HUES64 (cell line): ENCODE data around the gene EPB41L3.

Experiments
- H3K27ac ChIP-seq: 2 replicates; pipeline ENCODE4 v1.7.0; 2013; ENCODE audit warnings: low read depth, low read length, inconsistent platforms
- H3K27me3 ChIP-seq: 2 replicates; pipeline ENCODE4 v1.6.1; 2013; ENCODE audit warnings: mild to moderate bottlenecking, low read length; ENCODE audit not compliant: insufficient read depth
- H3K36me3 ChIP-seq: 2 replicates; pipeline ENCODE4 v1.6.1; 2013; ENCODE audit warnings: mild to moderate bottlenecking, low read length; ENCODE audit not compliant: insufficient read depth
- H3K4me1 ChIP-seq: 2 replicates; pipeline ENCODE4 v1.6.1; 2013; ENCODE audit warnings: mild to moderate bottlenecking, low read length, moderate library complexity; ENCODE audit not compliant: insufficient read depth
- H3K4me3 ChIP-seq: 2 replicates; pipeline ENCODE4 v1.5.1; 2013; ENCODE audit warnings: mild to moderate bottlenecking, low read length, moderate library complexity
- H3K9ac ChIP-seq: 2 replicates; pipeline ENCODE4 v1.6.1; 2013; ENCODE audit warnings: mild to moderate bottlenecking, low read depth, low read length
- H3K9me3 ChIP-seq: 2 replicates; pipeline ENCODE4 v1.6.1; 2013; ENCODE audit warnings: low read depth, low read length; ENCODE audit not compliant: insufficient read depth
- WGBS: fragments of 150-250, 120-280 bp; methylation state at CpG from one replicate; pipeline ENCODE4 v1.1.7; 2013; ENCODE audit warnings: missing lambda C conversion rate; 5-methylcytosine and 5-hydroxymethylcytosine counted together

EPB41L3 gene

DNA sequence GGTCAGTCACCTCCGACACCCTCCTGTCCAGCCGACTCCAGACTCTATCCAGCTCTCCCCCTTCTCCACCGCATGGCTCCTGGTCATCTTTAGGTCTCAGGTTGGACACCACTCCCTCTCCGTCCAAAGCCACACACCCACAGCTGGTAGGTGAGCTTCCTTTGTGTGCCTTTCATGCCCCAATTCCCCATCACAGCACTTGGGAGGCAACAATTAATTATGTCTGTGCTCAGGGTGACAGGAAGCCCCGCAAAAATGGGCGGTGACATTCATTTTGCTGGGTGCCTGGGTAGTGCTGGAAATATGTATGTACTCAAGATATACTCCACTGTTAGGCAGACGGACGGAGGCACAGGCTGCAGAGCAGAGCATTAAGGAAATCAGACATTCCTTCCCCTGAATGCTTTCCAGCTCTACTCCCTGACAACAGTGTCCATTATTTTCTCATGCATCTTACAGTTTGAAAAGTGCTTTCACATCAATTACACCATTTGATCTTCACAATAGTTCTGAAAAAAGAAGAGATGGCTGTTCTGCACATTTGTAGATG, 13.1 kb downstream of the EPB41L3 start:
- Histone ChIP-seq H3K27ac (no peak overlapping the region), H3K36me3 (no peaks in the 10 kb centered on the region), H3K4me3 (no peak overlapping the region), H3K27me3 (no peaks in the 10 kb centered on the region), H3K4me1 (peaks cover 7% of the 10 kb centered on the region), H3K9ac (no peak overlapping the region), H3K9me3 (no peaks in the 10 kb centered on the region)
- 94% methylated on average over 8 of the region's 8 CpGs for WGBS

DNA sequence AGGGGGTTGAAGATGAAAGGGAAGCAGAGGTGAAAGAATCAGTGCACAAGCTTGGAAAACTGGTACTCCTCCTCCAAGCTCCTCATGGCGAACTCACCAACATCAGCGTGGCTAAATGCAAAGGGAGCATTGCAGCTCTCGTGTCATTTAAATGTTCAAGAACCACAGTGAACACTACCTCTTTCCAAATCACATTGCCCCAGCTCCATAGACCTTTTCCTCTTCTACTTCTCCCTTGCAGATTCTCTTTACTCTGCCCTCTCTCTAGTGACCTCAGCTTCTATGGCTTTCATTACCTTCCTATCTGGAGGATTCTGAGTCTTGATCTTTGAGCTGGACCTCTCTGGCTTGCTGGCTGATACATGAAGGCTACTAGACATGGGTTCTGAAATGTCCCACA, 14.3 kb downstream of the EPB41L3 start:
- Histone ChIP-seq H3K27me3 (no peaks in the 10 kb centered on the region), H3K36me3 (no peaks in the 10 kb centered on the region), H3K4me1 (peaks cover 7% of the 10 kb centered on the region), H3K9ac (no peak overlapping the region), H3K27ac (no peak overlapping the region), H3K9me3 (no peaks in the 10 kb centered on the region), H3K4me3 (no peak overlapping the region)
- WGBS, result 84% methylated on average over 3 of the region's 3 CpGs

DNA sequence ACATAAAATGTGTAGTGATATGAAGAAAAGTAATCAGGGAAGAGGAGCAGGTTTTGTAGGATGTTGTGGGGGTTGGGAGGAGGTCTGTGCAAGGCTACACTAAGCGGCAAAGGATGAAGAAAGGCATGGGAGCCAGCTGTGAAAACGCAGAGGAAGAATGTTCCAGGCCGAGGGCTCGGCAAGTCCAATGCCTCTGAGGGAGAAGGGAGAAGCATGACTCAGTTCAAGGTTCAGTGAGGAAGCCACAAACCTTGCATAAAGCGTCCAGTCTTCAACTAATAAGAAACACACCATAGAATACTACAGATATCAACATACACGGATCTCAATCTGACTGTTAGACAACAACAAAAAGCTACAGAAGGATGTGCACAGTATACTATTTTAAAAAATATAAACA, 16.2 kb downstream of the EPB41L3 start:
- WGBS, result 57% methylated on average over 6 of the region's 6 CpGs
- no peak overlapping the region for H3K4me3 ChIP-seq
- H3K36me3 ChIP-seq, result no peaks in the 10 kb centered on the region
- H3K27ac ChIP-seq, result no peak overlapping the region
- H3K9ac ChIP-seq, result no peak overlapping the region
- no peaks in the 10 kb centered on the region for H3K9me3 ChIP-seq
- H3K4me1 ChIP-seq, result peaks cover 7% of the 10 kb centered on the region
- H3K27me3 ChIP-seq, result no peaks in the 10 kb centered on the region

DNA sequence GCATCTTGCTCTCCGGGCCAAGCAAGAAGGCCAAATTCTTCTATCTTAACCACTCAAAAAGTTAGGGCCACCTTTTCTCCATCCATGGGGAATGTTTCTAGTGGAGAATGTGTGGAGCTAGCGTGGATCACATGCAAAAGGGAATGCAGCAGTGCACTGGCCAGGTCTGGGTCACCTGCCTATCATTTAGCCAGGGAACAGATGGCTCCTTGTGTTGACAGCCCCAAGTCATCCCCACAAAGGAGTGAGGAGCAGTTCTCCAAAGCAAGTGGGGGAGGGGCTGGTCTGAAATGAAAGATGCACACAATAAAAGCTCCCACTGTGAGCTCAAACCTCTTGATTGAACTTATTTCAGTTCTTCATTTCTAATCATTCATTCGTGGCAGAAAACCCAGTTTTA, 19.1 kb downstream of the EPB41L3 start:
- H3K36me3 ChIP-seq, result no peaks in the 10 kb centered on the region
- no peaks in the 10 kb centered on the region for H3K27me3 ChIP-seq
- 59% methylated on average over 3 of the region's 3 CpGs for WGBS
- H3K9ac ChIP-seq, result no peak overlapping the region
- H3K27ac ChIP-seq, result no peak overlapping the region
- peaks cover 7% of the 10 kb centered on the region for H3K4me1 ChIP-seq
- no peak overlapping the region for H3K4me3 ChIP-seq
- no peaks in the 10 kb centered on the region for H3K9me3 ChIP-seq

DNA sequence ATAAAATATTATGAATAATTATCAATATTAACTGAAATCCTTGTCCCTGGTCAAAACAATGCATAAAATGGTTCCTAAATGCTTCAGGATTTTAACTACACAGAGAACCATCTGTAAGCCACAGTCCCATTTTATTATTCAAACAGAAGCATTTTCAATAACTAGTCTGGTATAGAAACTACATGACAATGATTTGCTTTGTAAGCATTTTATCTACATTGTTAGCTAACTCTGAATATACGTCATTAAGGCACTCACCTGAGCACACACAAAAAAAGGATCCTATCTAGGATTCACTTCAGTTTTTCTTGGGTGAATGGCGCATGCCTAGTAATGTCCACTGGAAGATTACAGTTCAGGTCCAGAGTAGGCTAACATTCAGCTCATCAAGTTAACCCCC, 22.8 kb downstream of the EPB41L3 start:
- Histone ChIP-seq H3K9me3 (no peaks in the 10 kb centered on the region), H3K9ac (no peak overlapping the region), H3K27ac (no peak overlapping the region), H3K36me3 (no peaks in the 10 kb centered on the region), H3K4me3 (no peak overlapping the region), H3K4me1 (no peaks in the 10 kb centered on the region), H3K27me3 (no peaks in the 10 kb centered on the region)
- 99% methylated on average over 2 of the region's 2 CpGs for WGBS

DNA sequence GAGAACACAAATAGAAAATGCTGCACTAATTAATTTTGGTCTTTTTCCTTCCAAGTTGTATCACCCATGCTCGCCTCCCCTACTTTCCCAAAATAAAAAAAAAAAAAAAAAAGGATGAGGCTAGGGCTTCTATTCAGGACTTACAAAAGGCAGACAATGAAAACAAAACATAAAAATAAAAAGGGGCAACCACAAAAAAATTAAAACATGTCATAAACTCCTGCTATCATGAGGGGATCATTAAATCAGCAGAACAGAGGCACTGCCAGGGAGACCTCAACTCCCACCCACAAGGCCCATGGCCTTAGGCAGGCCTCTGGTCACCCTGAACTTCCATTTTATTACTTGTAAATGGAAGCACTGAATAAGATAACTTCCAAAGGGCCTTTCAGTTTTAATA, 23.3 kb downstream of the EPB41L3 start:
- H3K4me3 ChIP-seq, result no peak overlapping the region
- H3K27me3 ChIP-seq, result no peaks in the 10 kb centered on the region
- no peak overlapping the region for H3K9ac ChIP-seq
- WGBS, result no CpG with 5 or more reads among the region's 1 CpG
- no peaks in the 10 kb centered on the region for H3K36me3 ChIP-seq
- no peaks in the 10 kb centered on the region for H3K9me3 ChIP-seq
- H3K4me1 ChIP-seq, result no peaks in the 10 kb centered on the region
- no peak overlapping the region for H3K27ac ChIP-seq

DNA sequence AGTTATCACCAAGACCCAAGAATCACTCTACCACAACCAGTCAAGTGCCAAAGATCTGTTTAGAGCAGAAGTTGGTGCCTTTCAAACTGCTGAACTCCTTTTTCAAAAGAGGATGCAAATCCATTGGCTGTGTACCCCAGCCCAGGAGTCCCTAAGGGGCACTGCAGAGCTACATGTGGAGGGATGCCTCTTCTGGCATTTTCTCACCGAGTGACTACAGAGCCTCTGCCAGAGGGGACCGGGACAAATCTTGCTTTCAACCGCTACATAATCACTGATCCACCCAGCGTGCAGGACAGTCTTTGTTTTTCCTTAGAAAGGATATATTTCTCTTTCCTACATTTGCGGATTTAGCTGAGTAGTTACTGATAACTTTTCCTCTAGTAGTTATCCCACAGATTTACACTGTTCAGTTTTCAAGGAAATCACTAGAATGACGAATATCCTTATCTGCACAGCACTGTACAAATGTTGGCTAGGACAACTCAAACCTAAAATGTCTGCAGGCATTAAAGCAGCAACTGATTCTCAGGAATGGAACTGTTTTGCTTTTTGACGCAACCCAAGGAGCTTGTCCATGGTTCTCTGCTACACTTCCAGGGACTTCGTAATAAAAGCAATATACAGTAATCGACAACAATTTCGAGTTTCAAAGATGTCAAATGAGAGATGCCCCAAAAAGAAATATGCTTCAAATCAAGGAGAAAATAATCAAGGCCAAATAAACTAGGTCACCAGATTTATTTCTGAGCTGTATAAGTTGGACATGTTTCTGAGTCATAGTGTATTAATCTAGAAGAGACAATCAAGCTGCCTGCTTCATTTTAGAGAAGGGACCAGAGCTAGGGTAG, 24.1 kb downstream of the EPB41L3 start:
- 94% methylated on average over 10 of the region's 10 CpGs for WGBS
- no peak overlapping the region for H3K9ac ChIP-seq
- no peaks in the 10 kb centered on the region for H3K27me3 ChIP-seq
- no peaks in the 10 kb centered on the region for H3K36me3 ChIP-seq
- H3K4me3 ChIP-seq, result no peak overlapping the region
- H3K4me1 ChIP-seq, result no peaks in the 10 kb centered on the region
- H3K27ac ChIP-seq, result no peak overlapping the region
- no peaks in the 10 kb centered on the region for H3K9me3 ChIP-seq

DNA sequence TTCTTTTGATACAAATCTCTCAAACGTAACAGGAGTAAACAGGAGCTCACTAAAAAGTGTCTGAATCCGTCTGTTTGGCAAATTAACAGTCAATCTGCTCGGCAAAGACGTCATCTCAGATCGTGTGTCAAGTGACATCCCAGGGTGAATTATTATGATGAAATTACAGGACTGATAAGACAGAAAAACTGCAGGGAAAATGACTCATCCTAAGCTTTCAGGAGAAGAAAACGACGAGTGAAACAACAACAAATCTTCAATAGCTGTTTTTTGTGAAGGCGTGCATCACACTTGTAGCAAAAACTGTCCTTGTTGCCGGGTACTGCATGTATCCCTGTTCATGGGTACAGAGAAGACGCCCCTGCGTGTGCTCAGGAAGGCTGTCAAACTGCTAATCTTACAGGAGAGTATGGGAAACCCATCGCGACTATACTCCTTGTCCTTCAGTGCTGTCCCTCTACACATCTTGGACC, 24.9 kb downstream of the EPB41L3 start:
- Histone ChIP-seq H3K27ac (no peak overlapping the region), H3K9ac (no peak overlapping the region), H3K4me3 (no peak overlapping the region), H3K36me3 (no peaks in the 10 kb centered on the region), H3K9me3 (no peaks in the 10 kb centered on the region), H3K27me3 (no peaks in the 10 kb centered on the region), H3K4me1 (no peaks in the 10 kb centered on the region)
- 87% methylated on average over 13 of the region's 13 CpGs for WGBS

DNA sequence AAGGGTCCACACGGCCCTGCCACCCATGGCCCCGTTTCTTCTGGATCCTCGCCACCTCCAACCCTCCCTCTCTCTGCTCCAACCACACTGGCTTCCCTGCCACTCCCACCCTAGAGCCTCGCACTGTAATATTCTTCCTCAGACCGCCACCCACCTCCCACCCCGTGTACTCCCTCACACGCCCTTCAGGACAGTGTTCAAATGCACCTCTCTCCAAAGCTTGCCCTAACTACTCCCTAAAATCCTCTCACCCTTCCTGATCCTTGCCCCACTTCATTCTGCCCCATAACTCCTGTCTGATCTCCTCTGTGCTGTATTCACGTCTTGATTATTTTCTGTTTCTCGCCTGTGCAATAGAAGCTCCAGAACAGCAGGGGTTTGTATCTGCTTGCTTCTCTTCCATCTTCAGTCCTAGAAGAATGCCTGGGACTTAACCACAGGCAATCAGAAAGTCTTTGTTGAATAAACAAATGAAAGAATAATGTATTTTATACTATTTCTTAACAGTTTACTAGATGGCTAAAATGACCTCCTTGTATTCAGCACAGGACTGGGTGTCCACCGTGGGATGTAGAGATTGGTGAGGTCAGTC, 25.5 kb downstream of the EPB41L3 start:
- H3K27me3 ChIP-seq, result no peaks in the 10 kb centered on the region
- H3K36me3 ChIP-seq, result no peaks in the 10 kb centered on the region
- 91% methylated on average over 10 of the region's 10 CpGs for WGBS
- no peaks in the 10 kb centered on the region for H3K9me3 ChIP-seq
- no peaks in the 10 kb centered on the region for H3K4me1 ChIP-seq
- no peak overlapping the region for H3K4me3 ChIP-seq
- H3K27ac ChIP-seq, result no peak overlapping the region
- H3K9ac ChIP-seq, result no peak overlapping the region

DNA sequence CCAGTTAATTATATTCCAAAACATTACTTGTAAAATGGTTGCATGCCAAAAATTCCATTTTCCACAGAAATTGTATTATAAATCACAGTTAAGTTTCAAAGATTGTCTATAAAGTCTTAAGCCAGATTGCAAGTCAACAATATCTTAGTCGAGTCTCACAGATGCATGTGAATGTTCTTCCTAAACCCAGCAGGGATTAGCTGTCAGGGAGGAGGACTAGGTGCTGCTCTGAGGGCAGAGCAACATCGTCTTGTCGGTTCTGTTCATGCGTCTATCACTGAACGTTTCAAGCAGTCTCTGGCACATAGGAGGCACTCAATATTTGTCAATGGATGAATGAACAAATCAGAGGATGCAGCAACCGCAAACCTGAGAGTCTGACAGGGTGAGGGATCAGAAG, 27.0 kb downstream of the EPB41L3 start:
- whole genome bisulfite sequencing, result 87% methylated on average over 6 of the region's 6 CpGs
- no peak overlapping the region for H3K9ac ChIP-seq

DNA sequence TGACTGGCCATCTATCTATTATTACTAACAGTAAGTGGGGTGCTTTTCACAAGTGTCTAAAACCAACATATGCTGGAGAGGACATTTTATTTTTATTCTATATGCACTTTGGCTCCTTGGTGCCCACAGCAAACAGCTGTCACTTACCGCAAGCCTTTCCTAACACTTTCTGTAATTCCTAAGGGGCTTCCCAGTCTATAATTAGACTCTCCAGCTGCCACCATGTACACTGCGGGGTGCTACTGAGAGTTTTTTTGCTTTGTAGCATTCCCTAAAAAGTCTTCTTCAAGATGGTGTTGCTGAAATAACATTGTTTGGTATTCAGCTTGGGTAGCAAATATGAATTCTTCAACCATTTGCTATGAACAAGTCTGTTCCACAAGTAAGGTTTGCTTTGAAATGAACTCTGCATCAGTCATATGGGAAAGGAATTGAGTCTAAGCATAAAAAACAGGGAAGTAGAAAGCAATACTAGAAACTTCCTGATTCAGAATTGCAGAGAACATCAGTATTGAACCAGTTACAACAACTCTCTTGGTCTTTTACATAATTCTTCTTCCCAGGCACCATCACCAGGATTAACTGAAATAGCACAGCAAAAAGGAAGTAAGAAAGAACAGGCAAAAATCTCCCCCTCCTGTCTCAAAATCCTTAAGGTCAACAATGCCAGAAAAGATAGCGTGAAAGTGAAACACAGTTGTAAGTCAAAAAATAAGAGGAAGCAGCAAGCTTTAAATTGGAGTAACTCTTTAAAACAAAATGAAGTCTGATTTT, 28.6 kb downstream of the EPB41L3 start:
- no peak overlapping the region for H3K9ac ChIP-seq
- peaks cover 9% of the 10 kb centered on the region; the same call in 1 of the 2 replicates for H3K4me1 ChIP-seq
- no peak overlapping the region for H3K4me3 ChIP-seq
- no peaks in the 10 kb centered on the region for H3K9me3 ChIP-seq
- 83% methylated on average over 3 of the region's 3 CpGs for WGBS
- H3K27me3 ChIP-seq, result no peaks in the 10 kb centered on the region
- H3K36me3 ChIP-seq, result no peaks in the 10 kb centered on the region
- no peak overlapping the region for H3K27ac ChIP-seq

More for the DNA sequence above, 27.0 kb downstream of the EPB41L3 start:
- no peaks in the 10 kb centered on the region for H3K36me3 ChIP-seq
- no peak overlapping the region for H3K4me3 ChIP-seq
- no peaks in the 10 kb centered on the region for H3K9me3 ChIP-seq
- peaks cover 9% of the 10 kb centered on the region; the same call in 1 of the 2 replicates for H3K4me1 ChIP-seq
- H3K27me3 ChIP-seq, result no peaks in the 10 kb centered on the region
- no peak overlapping the region for H3K27ac ChIP-seq
